DMS53 (cell line): Measurements from ENCODE around the gene GALNT13.

ENCODE experiments used
- DNase-seq: peaks from one replicate; lab custom pipeline; 2025; lab: John Stamatoyannopoulos, UW

GALNT13 gene

GRCh38 chr2:153944800-153945199 is 73.1 kb downstream of the GALNT13 start:
- DNase-seq = no peak

DNA sequence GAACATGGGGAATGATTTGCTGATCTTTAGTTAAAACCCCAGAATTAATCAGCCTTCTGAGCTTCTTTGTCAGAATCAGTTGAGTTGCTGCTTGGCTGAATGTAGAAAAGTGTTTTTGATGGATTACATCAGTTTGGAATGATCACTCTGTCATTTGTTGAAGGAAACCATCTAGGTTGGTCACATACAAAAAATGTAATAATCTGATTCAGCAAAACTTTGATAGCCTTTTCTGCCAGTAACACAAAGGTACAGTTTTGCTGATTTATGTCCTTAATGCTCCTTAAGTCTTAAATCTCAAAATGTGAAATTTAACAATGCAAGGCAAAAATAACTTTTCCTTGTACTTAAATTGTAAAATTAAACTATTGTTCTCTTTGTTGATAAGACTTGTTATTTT is 74.3 kb downstream of the GALNT13 start:
- DNase-seq = no peak

GRCh38 chr2:153953761-153954160 is 82.0 kb downstream of the GALNT13 start:
- no peak for DNase-seq

- peak; percentile 42 for DNase-seq
Measured at GRCh38 chr2:153963256-153963655, 91.5 kb downstream of the GALNT13 start.

- DNase-seq = no peak
Measured at GRCh38 chr2:153967248-153967973, 95.7 kb downstream of the GALNT13 start.

GRCh38 chr2:153971250-153971649 is 99.5 kb downstream of the GALNT13 start:
- no peak for DNase-seq

DNA sequence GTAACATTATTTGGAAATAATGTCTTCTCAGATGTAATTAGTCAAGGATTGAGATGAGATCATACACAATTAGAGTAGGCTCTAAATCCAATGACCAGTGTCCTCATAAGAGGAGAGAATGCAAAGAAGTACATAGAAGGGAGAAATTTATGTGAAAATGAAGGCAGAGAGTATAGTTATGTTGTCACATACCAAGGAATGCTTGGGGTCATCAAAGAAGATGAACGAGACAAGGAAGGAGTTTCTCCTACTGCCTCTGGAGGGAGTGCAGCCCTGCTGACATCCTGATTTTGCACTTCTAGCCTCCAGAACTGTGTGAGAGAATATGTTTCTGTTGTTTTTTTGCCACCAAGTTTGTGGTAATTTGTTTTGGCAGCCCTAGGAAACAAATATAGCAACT is 100.1 kb downstream of the GALNT13 start:
- no peak for DNase-seq

- DNase-seq = no peak
Measured at GRCh38 chr2:153972412-153972811, 100.7 kb downstream of the GALNT13 start.

DNA sequence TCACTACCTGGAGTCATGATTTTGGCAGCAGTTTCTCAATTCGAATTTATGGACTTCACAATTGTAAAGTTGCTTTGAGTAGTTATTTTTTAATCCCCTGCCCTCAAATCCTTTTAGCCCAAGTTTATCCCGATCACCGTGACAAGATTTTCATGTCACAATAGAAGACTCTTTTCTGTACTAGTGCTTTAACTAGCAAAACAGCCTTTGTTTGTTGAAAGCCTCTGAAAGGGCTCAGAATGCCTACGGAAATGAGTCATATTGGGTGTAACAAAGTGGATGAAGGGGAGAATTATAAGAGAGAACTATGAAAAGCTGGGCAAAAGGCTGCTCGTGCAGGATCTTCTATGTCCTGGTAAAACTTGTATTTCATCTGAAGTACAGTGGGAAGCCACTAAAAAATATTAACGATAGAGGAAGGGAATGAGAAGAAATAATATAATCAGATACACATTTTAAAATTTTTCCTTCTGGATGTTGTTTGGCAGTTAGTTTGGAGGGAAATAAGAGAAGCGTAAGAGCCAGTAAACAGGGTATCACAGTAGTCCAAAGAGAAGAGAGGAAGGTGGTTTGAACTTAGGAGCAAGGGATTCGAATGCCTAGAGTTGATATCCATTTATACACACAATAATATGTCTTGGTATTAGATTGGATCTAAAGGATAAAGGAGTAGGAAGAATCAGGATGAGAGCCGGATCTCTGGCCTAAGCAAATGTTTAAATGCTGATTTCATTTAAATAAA is 114.9 kb downstream of the GALNT13 start:
- DNase-seq = peak; percentile 86

- no peak for DNase-seq
Measured at GRCh38 chr2:153990771-153991170, 119.0 kb downstream of the GALNT13 start.

DNA sequence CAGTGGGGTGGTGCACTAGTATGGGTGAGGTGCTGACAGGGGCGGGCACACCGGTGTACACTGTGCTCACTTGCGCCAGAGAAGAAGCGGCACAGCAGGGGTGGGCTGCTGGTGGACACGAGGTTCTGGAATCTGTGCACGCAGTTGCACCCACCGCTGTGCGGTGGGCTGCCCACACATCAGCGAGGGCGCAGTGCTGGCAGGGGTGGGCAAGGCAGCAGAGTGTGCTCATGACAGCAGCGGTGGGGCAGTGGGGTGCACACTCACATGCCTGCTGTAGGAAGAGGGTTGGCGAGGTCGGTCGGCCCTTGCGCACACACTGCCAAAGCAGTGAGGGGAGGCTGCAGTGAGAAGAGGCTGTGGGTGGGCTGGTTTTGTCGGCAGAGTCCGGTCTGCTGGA is 141.8 kb downstream of the GALNT13 start:
- DNase-seq = no peak

GRCh38 chr2:154015233-154015632 is 143.5 kb downstream of the GALNT13 start:
- no peak for DNase-seq

DNA sequence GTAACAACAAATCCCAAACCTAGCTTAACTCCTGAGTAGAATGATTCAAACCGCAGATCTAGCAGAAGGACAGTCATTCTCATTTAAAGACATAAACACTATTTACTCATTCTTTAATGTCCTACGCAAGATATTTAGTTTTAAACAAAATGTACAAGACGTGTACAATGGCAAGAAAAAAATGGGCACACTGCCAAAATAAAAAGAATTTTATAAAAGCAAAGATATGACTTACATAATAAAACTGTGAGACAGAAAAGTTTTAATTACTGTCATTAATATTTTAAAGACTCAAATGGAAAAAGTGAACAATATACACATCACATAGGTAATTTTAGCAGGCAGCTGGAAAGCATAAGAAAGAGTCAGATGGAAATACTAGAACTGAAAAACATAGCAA is 157.8 kb downstream of the GALNT13 start:
- DNase-seq = no peak

DNA sequence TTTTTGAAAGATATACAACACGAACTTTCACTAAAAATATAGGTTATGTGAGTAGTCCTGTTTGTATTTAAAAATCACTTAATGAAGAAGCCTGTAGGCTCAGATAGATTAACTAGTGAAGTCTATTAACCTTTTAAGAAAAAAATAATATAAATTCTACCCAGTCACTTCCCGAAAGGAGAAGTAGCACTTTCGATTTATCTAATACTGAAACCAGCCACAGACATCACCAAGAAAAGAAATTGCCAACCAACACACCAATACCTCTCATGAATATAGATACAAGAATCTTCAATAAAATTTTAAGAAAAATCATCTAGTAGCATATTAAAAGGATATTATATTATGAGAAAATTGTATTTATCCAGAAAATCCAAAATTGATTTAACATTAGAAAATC is 160.5 kb downstream of the GALNT13 start:
- DNase-seq = no peak

GRCh38 chr2:154046493-154046892 is 174.8 kb downstream of the GALNT13 start:
- DNase-seq = no peak

- no peak for DNase-seq
Measured at GRCh38 chr2:154048905-154049304, 177.2 kb downstream of the GALNT13 start.

DNA sequence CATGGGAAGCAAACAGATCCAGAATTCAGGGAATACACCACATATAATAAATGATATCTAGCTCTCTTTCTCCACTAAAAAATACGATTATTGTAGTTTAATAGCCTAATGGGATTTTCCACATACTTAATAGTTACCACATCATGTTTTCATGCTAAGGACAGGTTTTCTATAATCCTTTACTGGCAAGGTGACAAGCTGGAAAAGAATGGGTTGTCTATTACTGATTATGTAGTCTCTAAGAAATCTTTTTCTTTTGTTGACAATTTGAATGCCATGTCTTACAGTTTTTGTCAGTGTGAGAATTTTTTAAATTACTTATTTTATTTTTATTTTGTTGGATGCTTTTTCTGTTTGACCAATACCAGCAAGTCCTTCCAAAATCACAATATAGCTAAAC is 177.8 kb downstream of the GALNT13 start:
- DNase-seq = no peak

DNA sequence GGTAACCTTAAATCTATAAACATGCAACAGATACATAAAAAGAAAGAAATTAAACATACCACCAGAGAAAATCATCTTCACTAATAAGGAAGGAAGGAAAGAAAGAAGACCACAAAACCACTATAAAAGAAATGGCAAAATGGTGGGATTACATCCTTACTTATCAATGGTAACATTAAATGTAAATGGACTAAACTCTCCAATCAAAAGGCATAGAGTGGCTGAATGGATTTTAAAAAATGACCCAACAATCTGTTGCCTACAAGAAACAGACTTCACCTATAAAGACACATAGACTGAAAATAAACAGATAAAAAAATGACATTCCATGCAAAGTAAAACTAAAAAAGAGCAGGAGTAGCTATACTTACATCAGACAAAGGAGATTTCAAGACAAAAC is 195.4 kb downstream of the GALNT13 start:
- no peak for DNase-seq

- no peak for DNase-seq
Measured at GRCh38 chr2:154078926-154079325, 207.2 kb downstream of the GALNT13 start.

DNA sequence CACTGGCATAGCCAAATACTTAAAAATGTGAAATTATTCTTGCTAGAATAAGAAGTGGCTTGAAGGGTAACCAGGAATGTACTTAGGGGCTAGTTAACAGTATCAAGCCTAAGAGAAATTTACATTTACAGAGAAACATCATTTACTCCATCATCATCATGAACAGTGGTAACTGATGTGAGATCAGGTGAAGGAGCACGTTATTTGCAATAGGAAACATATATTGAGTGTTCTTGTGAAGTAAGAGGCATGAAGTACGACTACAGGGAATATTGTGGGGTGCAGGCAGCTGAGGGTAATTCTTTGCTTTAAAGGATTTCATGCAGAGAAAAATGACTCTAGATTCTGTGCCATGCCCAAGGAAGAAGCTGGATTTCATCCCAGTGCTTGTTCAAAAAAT is 220.8 kb downstream of the GALNT13 start:
- DNase-seq = no peak

- DNase-seq = no peak
Measured at GRCh38 chr2:154093856-154094255, 222.1 kb downstream of the GALNT13 start.

GRCh38 chr2:154097833-154098398 is 226.2 kb downstream of the GALNT13 start:
- DNase-seq = no peak

DNA sequence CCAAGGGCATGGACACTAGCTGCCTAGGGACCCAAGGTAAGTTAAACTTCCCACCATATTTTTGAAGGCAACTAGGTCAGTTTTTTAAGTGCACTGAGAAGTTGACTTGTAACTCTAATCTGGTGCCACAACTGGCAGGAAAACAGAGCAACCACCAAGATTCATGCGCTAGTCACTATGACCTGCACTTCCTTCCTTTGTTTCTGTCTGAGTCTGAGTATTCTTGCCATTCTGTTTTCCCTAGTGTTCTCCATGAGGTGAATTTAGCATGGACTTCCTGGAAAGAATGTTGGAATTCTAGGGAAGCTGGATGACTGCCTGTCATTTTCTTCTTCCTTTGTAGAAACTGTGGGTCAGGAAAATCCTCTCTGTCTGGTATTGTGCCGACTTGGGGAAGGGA is 249.0 kb downstream of the GALNT13 start:
- no peak for DNase-seq
